Trophoblast cell (in vitro differentiated cells and primary cell): ENCODE results near the gene FHL3.
A peak's percentile ranks its signal among the peaks of the same experiment; 100 is the strongest.

Source experiments
- DNase-seq, 2 donors: peaks; one replicate each; pipeline ENCODE4 v3.0.0-alpha.2; 2016
- H2AFZ ChIP-seq: 2 replicates; pipeline ENCODE4 v1.6.1; 2013; ENCODE audit warnings: low read length, moderate library complexity, mild to moderate bottlenecking; ENCODE audit not compliant: insufficient read depth, poor library complexity
- H2AK5ac ChIP-seq: 2 replicates; pipeline ENCODE4 v1.6.1; 2013; ENCODE audit warnings: mild to moderate bottlenecking, low read length
- H2BK120ac ChIP-seq: 2 replicates; pipeline ENCODE4 v1.6.1; 2013; ENCODE audit warnings: low read length, mild to moderate bottlenecking, moderate library complexity; ENCODE audit not compliant: insufficient read depth, poor library complexity
- H2BK12ac ChIP-seq: 2 replicates; pipeline ENCODE4 v1.6.1; 2013; ENCODE audit warnings: mild to moderate bottlenecking, low read length, moderate library complexity
- H2BK5ac ChIP-seq: 2 replicates; pipeline ENCODE4 v1.6.1; 2013; ENCODE audit warnings: low read length, low read depth, moderate library complexity, mild to moderate bottlenecking; ENCODE audit not compliant: poor library complexity
- H3K14ac ChIP-seq: 2 replicates; pipeline ENCODE4 v1.6.1; 2013; ENCODE audit warnings: mild to moderate bottlenecking, low read length
- H3K18ac ChIP-seq: 2 replicates; pipeline ENCODE4 v1.6.1; 2013; ENCODE audit warnings: mild to moderate bottlenecking, low read length
- H3K23ac ChIP-seq: 2 replicates; pipeline ENCODE4 v1.6.1; 2013; ENCODE audit warnings: low read length
- H3K27ac ChIP-seq: 2 replicates; pipeline ENCODE4 v1.5.1; 2013; ENCODE audit warnings: low read depth, mild to moderate bottlenecking, inconsistent platforms, low read length, moderate library complexity
- H3K27me3 ChIP-seq: 2 replicates; pipeline ENCODE4 v1.6.1; 2013; ENCODE audit warnings: inconsistent platforms, mild to moderate bottlenecking, low read length, moderate library complexity; ENCODE audit not compliant: insufficient read depth
- H3K36me3 ChIP-seq, 2 experiments: 1 replicate in 1 of 2; 2 replicates in 1 of 2; pipeline ENCODE4 v1.6.1; 2013; ENCODE audit warnings: low read length in 2 of 2, mild to moderate bottlenecking in 2 of 2, moderate library complexity in 1 of 2; ENCODE audit not compliant: insufficient read depth in 2 of 2, control insufficient read depth in 1 of 2
- H3K4ac ChIP-seq: 2 replicates; pipeline ENCODE4 v1.6.1; 2013; ENCODE audit warnings: low read depth, mild to moderate bottlenecking, low read length, moderate library complexity
- H3K4me1 ChIP-seq, 2 experiments: 1 replicate in 1 of 2; 2 replicates in 1 of 2; pipeline ENCODE4 v1.6.1; 2013; ENCODE audit warnings: low read length in 2 of 2, mild to moderate bottlenecking in 2 of 2, moderate library complexity in 1 of 2; ENCODE audit not compliant: insufficient read depth in 2 of 2, control insufficient read depth in 1 of 2
- H3K4me2 ChIP-seq: 2 replicates; pipeline ENCODE4 v1.6.1; 2013; ENCODE audit warnings: inconsistent platforms, mild to moderate bottlenecking, low read length, moderate library complexity
- H3K4me3 ChIP-seq: 2 replicates; pipeline ENCODE4 v1.5.1; 2013; ENCODE audit warnings: mild to moderate bottlenecking, low read depth, low read length, inconsistent platforms
- H3K79me1 ChIP-seq: one replicate; pipeline ENCODE4 v1.6.1; 2013; ENCODE audit warnings: low read length
- H3K79me2 ChIP-seq: 2 replicates; pipeline ENCODE4 v1.6.1; 2013; ENCODE audit warnings: low read length, mild to moderate bottlenecking; ENCODE audit not compliant: control insufficient read depth, insufficient read depth, poor library complexity
- H3K9ac ChIP-seq: 2 replicates; pipeline ENCODE4 v1.6.1; 2013; ENCODE audit warnings: mild to moderate bottlenecking, low read length
- H3K9me3 ChIP-seq: 2 replicates; pipeline ENCODE4 v1.6.1; 2013; ENCODE audit warnings: low read depth, mild to moderate bottlenecking, control low read depth, inconsistent platforms, low read length; ENCODE audit not compliant: insufficient read depth
- H4K12ac ChIP-seq: 2 replicates; pipeline ENCODE4 v1.6.1; 2013; ENCODE audit warnings: low read depth, mild to moderate bottlenecking, low read length, moderate library complexity
- H4K8ac ChIP-seq: 2 replicates; pipeline ENCODE4 v1.6.1; 2013; ENCODE audit warnings: low read depth, mild to moderate bottlenecking, low read length, moderate library complexity
- H4K91ac ChIP-seq: one replicate; pipeline ENCODE4 v1.6.1; 2013; ENCODE audit warnings: low read depth, mild to moderate bottlenecking, low read length, moderate library complexity
- WGBS: extraction: QIAGEN DNeasy Blood & Tissue Kit; methylation state at CpG from one replicate; pipeline ENCODE4 v1.1.7; 2013; ENCODE audit warnings: missing lambda C conversion rate; ENCODE audit not compliant: insufficient read length, insufficient coverage; ENCODE audit errors: extremely low coverage; 5-methylcytosine and 5-hydroxymethylcytosine counted together

The FHL3 gene

DNA sequence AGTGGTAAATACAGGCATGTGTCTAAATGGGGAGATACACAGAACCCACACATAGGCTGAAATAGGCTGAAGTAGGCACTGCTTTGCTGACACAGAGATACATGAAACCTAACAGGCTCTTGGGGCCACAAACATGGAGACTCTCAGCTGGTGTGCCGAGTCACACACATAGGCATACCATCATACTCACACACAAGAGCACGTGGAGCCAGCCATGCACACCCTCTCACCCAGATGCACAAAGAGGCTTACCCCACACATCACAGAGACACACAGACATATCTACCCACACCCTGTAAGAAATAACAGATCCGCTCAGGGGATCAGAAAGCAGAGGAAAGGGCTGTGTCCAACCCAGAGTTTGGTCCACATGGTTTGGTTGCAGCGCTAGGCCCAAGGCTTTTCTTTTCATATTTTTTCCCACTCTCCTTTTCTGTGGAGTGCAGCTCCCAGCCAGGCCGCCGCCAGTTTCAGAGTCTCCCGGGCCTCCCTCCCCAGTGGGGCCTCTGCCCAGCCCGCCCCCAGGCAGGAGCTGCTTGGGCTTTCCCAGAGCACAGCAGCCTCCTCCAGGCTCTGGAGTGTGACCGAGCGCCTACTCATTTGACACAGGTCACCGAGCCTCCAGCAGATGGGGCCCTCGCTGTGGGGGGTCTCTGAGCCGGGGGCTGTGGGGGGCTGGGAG, 45.2 kb upstream of the FHL3 start:
- Histone ChIP-seq H3K14ac (no peak overlapping the region), H2BK5ac (no peak overlapping the region), H3K4me2 (no peak overlapping the region), H3K36me3 (no peaks in the 10 kb centered on the region), H3K4ac (no peak overlapping the region), H3K4me1 (peaks cover 11 to 21% of the 10 kb centered on the region in 2 experiments), H2AFZ (no peak overlapping the region), H2BK120ac (no peak overlapping the region), H3K9ac (no peak overlapping the region), H4K12ac (no peak overlapping the region), H3K4me3 (no peak overlapping the region), H4K8ac (no peak overlapping the region), H3K9me3 (peaks cover 5% of the 10 kb centered on the region), H4K91ac (no peak overlapping the region), H2BK12ac (no peak overlapping the region), H3K27me3 (peaks cover 29% of the 10 kb centered on the region), H3K79me1 (no peaks in the 10 kb centered on the region), H3K79me2 (no peaks in the 10 kb centered on the region), H3K18ac (no peak overlapping the region), H3K23ac (no peak overlapping the region), H3K27ac (no peak overlapping the region), H2AK5ac (no peak overlapping the region)
- no peak for DNase-seq
- WGBS, result no CpG with 5 or more reads among the region's 13 CpGs

DNA sequence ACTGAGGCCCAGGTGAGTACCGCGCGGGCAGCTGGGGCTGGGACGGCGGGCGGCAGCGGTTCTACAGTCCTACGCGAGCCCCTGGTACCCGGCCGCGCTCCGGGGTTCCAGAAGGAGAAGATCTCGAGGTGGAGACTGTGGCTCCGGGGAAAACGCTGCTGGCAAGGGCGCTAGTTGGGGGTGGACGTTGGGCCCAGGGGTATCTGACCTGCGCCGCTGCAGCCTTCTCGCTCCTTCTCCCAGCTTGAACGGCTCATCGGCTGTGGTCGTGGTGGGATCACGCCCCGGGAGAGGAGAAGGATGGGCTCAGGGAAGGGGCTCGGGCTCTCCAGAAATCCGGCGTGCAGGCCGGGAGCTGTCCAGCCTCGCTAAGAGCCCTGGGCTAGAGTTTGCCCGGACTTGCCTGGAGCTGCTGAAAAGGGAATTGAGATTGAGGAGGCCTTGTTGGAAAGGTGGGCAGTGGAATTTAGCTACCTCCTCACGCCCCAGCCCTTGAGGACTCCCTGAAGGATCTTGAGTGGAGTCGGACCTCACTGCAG, 42.4 kb upstream of the FHL3 start:
- H3K9ac ChIP-seq, result no peak overlapping the region
- H2BK5ac ChIP-seq, result no peak overlapping the region
- H3K4me2 ChIP-seq, result peak overlapping the region; percentile 78
- H4K8ac ChIP-seq, result no peak overlapping the region
- H3K4ac ChIP-seq, result no peak overlapping the region
- peaks cover 12 to 22% of the 10 kb centered on the region in 2 experiments for H3K4me1 ChIP-seq
- H2BK120ac ChIP-seq, result no peak overlapping the region
- H3K23ac ChIP-seq, result no peak overlapping the region
- H3K14ac ChIP-seq, result no peak overlapping the region
- H3K27ac ChIP-seq, result no peak overlapping the region
- H3K79me2 ChIP-seq, result no peaks in the 10 kb centered on the region
- H3K18ac ChIP-seq, result no peak overlapping the region
- H2AK5ac ChIP-seq, result no peak overlapping the region
- H4K91ac ChIP-seq, result no peak overlapping the region
- H3K9me3 ChIP-seq, result peaks cover 6% of the 10 kb centered on the region
- no CpG with 5 or more reads among the region's 34 CpGs for WGBS
- peaks cover 0 to 2% of the 10 kb centered on the region in 2 experiments for H3K36me3 ChIP-seq
- no peaks in the 10 kb centered on the region for H3K79me1 ChIP-seq
- peak overlapping the region; percentile 47 for H2AFZ ChIP-seq
- no peak overlapping the region for H2BK12ac ChIP-seq
- H4K12ac ChIP-seq, result no peak overlapping the region
- H3K27me3 ChIP-seq, result peaks cover 54% of the 10 kb centered on the region
- DNase-seq, result no peak
- H3K4me3 ChIP-seq, result peak overlapping the region; percentile 67

DNA sequence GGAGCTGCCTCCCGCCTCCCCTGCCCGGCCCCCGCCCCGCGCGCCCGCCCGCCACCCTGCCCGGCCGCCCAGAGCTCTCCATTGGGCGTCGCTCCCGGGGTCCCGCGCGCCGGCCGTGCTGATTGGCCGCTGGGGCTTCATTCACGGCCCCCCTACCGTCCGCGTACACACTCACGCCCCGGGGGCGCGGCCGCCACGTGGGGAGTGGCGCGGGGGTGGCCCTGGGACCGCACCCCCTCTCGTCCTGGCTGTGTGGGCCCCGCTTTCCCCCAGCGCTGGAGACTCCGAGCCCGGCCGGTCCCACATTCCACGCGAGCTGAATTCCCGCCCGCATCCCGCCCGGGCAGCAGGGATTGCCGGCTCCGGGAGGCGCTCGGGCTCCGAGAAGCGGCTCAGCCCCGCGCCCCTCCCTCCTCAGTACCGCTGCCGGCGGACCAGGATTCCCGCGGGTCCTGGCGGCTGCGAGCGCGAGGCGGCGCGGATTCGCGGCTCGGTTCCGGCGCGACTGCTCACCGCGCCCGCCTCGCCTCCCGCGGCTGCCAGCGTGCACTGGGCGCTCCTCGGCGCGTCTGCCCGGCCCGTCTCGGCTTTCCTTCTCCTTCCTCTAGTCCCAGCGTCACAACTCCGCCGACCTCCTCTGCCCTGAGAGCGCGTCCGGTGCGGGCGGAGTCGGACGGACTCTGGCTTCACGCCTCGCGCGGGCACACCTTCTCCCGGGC, 41.7 kb upstream of the FHL3 start:
- no peaks in the 10 kb centered on the region for H3K79me2 ChIP-seq
- no peak overlapping the region for H2BK12ac ChIP-seq
- H2AK5ac ChIP-seq, result no peak overlapping the region
- H3K9me3 ChIP-seq, result peaks cover 6% of the 10 kb centered on the region
- no peak overlapping the region for H2BK5ac ChIP-seq
- H3K4ac ChIP-seq, result no peak overlapping the region
- no peak overlapping the region for H3K9ac ChIP-seq
- peak overlapping the region; percentile 47 for H2AFZ ChIP-seq
- H3K27ac ChIP-seq, result no peak overlapping the region
- H3K79me1 ChIP-seq, result no peaks in the 10 kb centered on the region
- H4K8ac ChIP-seq, result no peak overlapping the region
- no peak overlapping the region for H3K18ac ChIP-seq
- no peak overlapping the region for H3K14ac ChIP-seq
- peaks cover 54% of the 10 kb centered on the region for H3K27me3 ChIP-seq
- H3K4me2 ChIP-seq, result peak overlapping the region; percentile 78
- DNase-seq, result peak; percentile 56 to 63
- H3K4me3 ChIP-seq, result peak overlapping the region; percentile 67
- peaks cover 0 to 2% of the 10 kb centered on the region in 2 experiments for H3K36me3 ChIP-seq
- WGBS, result no CpG with 5 or more reads among the region's 99 CpGs
- H4K12ac ChIP-seq, result no peak overlapping the region
- H2BK120ac ChIP-seq, result no peak overlapping the region
- H4K91ac ChIP-seq, result no peak overlapping the region
- H3K23ac ChIP-seq, result no peak overlapping the region
- H3K4me1 ChIP-seq, result peaks cover 12 to 22% of the 10 kb centered on the region in 2 experiments

DNA sequence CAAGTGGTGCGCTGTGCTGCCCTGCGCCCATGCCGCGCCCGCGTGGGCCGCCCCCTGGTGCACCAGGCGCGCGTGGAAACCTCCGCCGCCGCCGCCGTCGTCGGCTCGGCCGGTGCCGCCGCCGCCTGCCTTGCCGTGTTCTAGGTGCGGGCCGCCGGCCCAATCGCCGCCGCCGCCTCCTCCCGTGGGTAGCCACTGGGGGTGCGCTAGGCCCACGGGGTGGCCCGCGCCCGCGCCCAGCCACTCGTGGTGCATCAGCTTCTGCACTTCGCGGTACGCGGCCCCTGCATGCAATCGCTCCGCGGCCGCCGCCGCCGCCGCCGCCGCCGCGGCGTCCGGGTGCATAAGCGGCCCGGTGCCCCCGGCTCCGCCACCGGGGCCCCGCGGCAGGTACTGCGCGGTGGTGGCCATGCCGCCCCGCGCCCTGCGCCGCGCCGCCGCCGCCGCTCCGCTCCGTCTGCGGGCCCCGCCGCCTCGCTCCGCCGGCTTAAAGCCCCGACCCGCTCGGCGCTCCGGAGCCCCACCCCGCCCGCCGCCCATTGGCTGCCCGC, 41.1 kb upstream of the FHL3 start, which contains the start of gene POU3F1:
Gene POU3F1, minus strand, starts transcription at position 461 of the 551 bp plus-strand sequence. Its CDS starts 50 bp downstream, at position 411.
- Histone ChIP-seq H3K4me1 (peaks cover 12 to 19% of the 10 kb centered on the region in 2 experiments), H3K18ac (no peak within 1 kb of the TSS), H4K8ac (no peak within 1 kb of the TSS), H2AK5ac (no peak within 1 kb of the TSS), H2BK5ac (no peak within 1 kb of the TSS), H3K23ac (no peak within 1 kb of the TSS), H3K27ac (no peak within 1 kb of the TSS), H4K12ac (no peak within 1 kb of the TSS), H3K79me2 (no peaks in the 10 kb centered on the region), H3K79me1 (no peaks in the 10 kb centered on the region), H2BK120ac (no peak within 1 kb of the TSS), H3K4ac (no peak within 1 kb of the TSS), H3K9ac (no peak within 1 kb of the TSS), H3K36me3 (peaks cover 0 to 2% of the 10 kb centered on the region in 2 experiments), H2AFZ (peak within 1 kb of the TSS; percentile 47), H3K4me2 (peak within 1 kb of the TSS; percentile 84), H3K9me3 (peaks cover 6% of the 10 kb centered on the region), H3K14ac (no peak within 1 kb of the TSS), H3K27me3 (peaks cover 54% of the 10 kb centered on the region), H3K4me3 (peak within 1 kb of the TSS; percentile 67), H2BK12ac (no peak within 1 kb of the TSS), H4K91ac (no peak within 1 kb of the TSS)
- peak; percentile 32 to 62 for DNase-seq
- WGBS, result no CpG with 5 or more reads among the region's 92 CpGs
